DOHH2 (cell line): ENCODE results near the gene ANKZF1.
"Not testable (repeated sequence)": the region's sequence is repeated elsewhere in the genome, so short reads cannot be mapped to it uniquely, and the experiment has no call there.

ENCODE experiments used
- H3F3A ChIP-seq: fragments of 200-600 bp; sonication (generic), shearing (Covaris generic); 2 replicates; pipeline ENCODE4 v1.6.0; 2016; ENCODE audit warnings: antibody characterized with exemption, mild to moderate bottlenecking; ENCODE audit not compliant: control insufficient read depth, insufficient read depth
- H3K27ac ChIP-seq: fragments of 200-600 bp; sonication (generic); 2 replicates; pipeline ENCODE4 v1.5.1; 2014; ENCODE audit warnings: low read depth, mild to moderate bottlenecking, low read length, moderate library complexity
- H3K27me3 ChIP-seq: fragments of 200-600 bp; sonication (generic); 2 replicates; pipeline ENCODE4 v1.6.1; 2014; ENCODE audit warnings: mild to moderate bottlenecking, low read length, mixed read lengths; ENCODE audit not compliant: control insufficient read depth
- H3K36me3 ChIP-seq: fragments of 200-600 bp; sonication (generic); 2 replicates; pipeline ENCODE4 v1.6.1; 2014; ENCODE audit warnings: mild to moderate bottlenecking, low read length, moderate library complexity, mixed read lengths; ENCODE audit not compliant: control insufficient read depth
- H3K4me1 ChIP-seq: fragments of 200-600 bp; sonication (generic); 2 replicates; pipeline ENCODE4 v1.6.1; 2014; ENCODE audit warnings: mild to moderate bottlenecking, low read length, mixed read lengths; ENCODE audit not compliant: control insufficient read depth
- H3K4me2 ChIP-seq: fragments of 200-600 bp; sonication (generic); 2 replicates; pipeline ENCODE4 v1.6.0; 2014; ENCODE audit warnings: mild to moderate bottlenecking, low read length, moderate library complexity
- H3K4me3 ChIP-seq: fragments of 200-600 bp; sonication (generic); 2 replicates; pipeline ENCODE4 v1.5.1; 2014; ENCODE audit warnings: mild to moderate bottlenecking, low read length, mixed read lengths
- H3K79me2 ChIP-seq: fragments of 200-600 bp; sonication (generic); 2 replicates; pipeline ENCODE4 v1.6.1; 2014; ENCODE audit warnings: mild to moderate bottlenecking, low read length, mixed read lengths; ENCODE audit not compliant: control insufficient read depth
- H3K9me2 ChIP-seq: fragments of 200-600 bp; sonication (generic); replicated peaks from 2 replicates; pipeline ENCODE4 v1.6.1; 2014; ENCODE audit warnings: mild to moderate bottlenecking, low read length, mixed read lengths; ENCODE audit not compliant: control insufficient read depth
- H3K9me3 ChIP-seq: fragments of 200-600 bp; sonication (generic); 2 replicates; pipeline ENCODE4 v1.6.1; 2014; ENCODE audit warnings: antibody characterized with exemption, low read length, mixed read lengths; ENCODE audit not compliant: control insufficient read depth, insufficient read depth
- H4K20me1 ChIP-seq: fragments of 200-600 bp; sonication (generic); 2 replicates; pipeline ENCODE4 v1.6.0; 2014; ENCODE audit warnings: low read depth, mild to moderate bottlenecking, antibody characterized with exemption, low read length, moderate library complexity; ENCODE audit not compliant: control insufficient read depth, insufficient read depth
- EZH2phosphoT487 ChIP-seq: fragments of 200-600 bp; sonication (generic); IDR thresholded peaks from 2 replicates; pipeline ENCODE4 v1.6.1; 2017; ENCODE audit warnings: borderline replicate concordance, mild to moderate bottlenecking, antibody characterized with exemption, low read length, moderate library complexity, mixed read lengths
- TF ChIP-seq, protein P1 (sequence below): fragments of 200-600 bp; sonication (generic); IDR thresholded peaks from one replicate; pipeline ENCODE4 v1.5.1; 2014; ENCODE audit warnings: antibody characterized with exemption, mild to moderate bottlenecking, low read depth, low read length; ENCODE audit not compliant: poor library complexity, severe bottlenecking

Gene ANKZF1

DNA sequence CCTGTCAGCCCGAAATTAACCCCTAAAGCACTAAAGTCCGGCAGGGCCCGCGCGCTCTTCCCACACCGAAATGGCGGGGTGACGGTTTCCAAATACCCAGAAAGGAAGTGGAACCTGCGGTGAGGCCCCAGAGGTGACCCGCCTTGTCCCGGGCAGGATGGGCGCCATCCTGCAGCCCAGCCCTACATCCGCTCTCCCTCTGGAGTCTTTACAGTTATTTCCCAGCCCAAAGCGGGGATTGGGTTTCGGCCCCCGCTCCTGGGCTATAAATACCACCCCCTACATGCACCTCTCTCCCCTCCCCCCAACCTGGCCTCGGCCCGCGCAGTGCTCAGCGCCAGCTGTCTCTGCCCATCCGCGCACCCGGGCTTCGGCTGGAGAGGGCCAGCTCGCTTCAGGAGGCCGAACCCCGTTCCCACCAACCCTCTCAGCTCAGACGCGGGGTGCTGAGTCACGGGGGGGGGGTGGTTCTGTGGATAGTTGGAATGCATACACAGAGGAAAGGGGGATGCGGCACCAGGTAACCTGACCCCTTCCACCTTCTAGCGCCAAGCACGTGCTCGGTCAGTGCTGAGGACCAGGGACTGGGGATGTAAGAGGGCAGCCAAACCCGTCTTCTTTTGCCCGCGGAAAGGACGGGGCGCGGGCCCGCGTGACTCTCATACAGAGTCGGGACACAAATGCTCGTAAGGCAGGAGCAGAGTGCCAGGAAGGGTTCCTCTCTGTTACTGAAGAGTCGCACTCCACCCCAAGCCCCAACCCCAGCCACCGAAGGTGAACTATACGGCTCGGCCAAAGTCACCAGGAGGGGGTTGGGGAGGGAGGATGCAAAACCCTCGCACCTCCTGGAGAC lies 23.5 kb downstream of the ANKZF1 start, which contains the start of gene TUBA4B:
TSS of gene TUBA4B (plus strand) at position 344 of the 853 bp plus-strand sequence. CDS start at position 509, 165 bp downstream.
- H3K9me2 ChIP-seq = no peaks in the 10 kb centered on the region
- no peaks in the 10 kb centered on the region for H3K9me3 ChIP-seq
- H3K4me3 ChIP-seq = peak within 1 kb of the TSS; percentile 83
- peaks cover 27% of the 10 kb centered on the region for H3F3A ChIP-seq
- peaks cover 63% of the 10 kb centered on the region for H3K4me1 ChIP-seq
- H3K27ac ChIP-seq = peak within 1 kb of the TSS; percentile 62
- peaks cover 47% of the 10 kb centered on the region for H3K79me2 ChIP-seq
- peaks cover 44% of the 10 kb centered on the region for H3K36me3 ChIP-seq
- TF ChIP-seq, protein P1, sequence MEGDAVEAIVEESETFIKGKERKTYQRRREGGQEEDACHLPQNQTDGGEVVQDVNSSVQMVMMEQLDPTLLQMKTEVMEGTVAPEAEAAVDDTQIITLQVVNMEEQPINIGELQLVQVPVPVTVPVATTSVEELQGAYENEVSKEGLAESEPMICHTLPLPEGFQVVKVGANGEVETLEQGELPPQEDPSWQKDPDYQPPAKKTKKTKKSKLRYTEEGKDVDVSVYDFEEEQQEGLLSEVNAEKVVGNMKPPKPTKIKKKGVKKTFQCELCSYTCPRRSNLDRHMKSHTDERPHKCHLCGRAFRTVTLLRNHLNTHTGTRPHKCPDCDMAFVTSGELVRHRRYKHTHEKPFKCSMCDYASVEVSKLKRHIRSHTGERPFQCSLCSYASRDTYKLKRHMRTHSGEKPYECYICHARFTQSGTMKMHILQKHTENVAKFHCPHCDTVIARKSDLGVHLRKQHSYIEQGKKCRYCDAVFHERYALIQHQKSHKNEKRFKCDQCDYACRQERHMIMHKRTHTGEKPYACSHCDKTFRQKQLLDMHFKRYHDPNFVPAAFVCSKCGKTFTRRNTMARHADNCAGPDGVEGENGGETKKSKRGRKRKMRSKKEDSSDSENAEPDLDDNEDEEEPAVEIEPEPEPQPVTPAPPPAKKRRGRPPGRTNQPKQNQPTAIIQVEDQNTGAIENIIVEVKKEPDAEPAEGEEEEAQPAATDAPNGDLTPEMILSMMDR = no peak
- no peak for TF ChIP-seq EZH2phosphoT487
- H4K20me1 ChIP-seq = peaks cover 7% of the 10 kb centered on the region; the same call in 1 of the 2 replicates
- H3K27me3 ChIP-seq = peaks cover 6% of the 10 kb centered on the region
- peak within 1 kb of the TSS; percentile 97 for H3K4me2 ChIP-seq

DNA sequence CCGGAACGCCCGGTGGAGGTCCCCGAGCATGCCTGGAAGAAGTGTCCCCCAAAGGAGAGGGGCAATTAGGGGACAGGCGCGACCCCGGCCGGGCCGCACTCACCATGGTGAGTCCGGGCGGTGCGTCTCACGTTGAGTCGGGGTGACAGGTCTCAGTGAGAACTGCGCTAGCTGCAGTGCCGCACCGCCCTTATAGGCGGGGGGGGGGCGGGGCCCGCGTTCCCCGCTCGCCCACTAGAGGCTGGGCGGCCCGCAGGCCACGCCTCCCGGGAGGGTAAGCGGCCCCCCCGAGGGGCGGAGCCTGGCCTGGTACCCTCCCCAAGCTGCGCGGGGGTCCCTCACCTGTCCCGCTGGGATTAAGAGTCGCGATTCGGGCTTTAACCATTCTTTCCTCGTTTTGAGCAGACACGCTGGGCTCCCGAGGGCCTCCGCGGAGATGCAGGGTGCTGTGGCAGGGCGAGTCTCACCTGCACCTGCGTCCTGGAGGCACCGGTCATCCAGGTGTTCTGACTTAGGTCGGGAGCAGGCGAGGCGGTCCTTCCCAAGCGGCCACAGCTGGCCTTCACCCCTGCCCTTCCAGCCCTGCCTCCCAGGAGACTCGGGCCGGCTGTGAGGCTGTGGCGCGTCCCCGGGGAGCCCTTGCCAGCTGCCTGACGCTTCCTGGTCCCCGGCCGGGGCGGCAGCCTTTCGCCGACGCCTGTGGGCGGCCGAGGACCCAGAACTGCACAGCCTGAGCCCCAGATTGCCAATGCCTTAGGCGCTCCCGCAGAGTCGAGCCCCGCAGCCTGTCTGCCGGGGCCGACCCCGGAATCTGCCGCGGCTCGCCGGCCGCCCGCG lies 24.4 kb downstream of the ANKZF1 start, which contains the start of gene TUBA4A:
TSS of gene TUBA4A (minus strand) at position 166 of the 837 bp plus-strand sequence. CDS start at position 106, 60 bp downstream.
- Histone ChIP-seq H3K36me3 (peaks cover 36% of the 10 kb centered on the region), H3K4me3 (peak within 1 kb of the TSS; percentile 83), H4K20me1 (peaks cover 7% of the 10 kb centered on the region; the same call in 1 of the 2 replicates), H3F3A (peaks cover 24% of the 10 kb centered on the region), H3K9me3 (no peaks in the 10 kb centered on the region), H3K27me3 (peaks cover 6% of the 10 kb centered on the region), H3K27ac (peak within 1 kb of the TSS; percentile 62), H3K9me2 (no peaks in the 10 kb centered on the region), H3K79me2 (peaks cover 38% of the 10 kb centered on the region), H3K4me1 (peaks cover 55% of the 10 kb centered on the region), H3K4me2 (peak within 1 kb of the TSS; percentile 97)
- TF ChIP-seq, protein P1 = no peak
- no peak for TF ChIP-seq EZH2phosphoT487

DNA sequence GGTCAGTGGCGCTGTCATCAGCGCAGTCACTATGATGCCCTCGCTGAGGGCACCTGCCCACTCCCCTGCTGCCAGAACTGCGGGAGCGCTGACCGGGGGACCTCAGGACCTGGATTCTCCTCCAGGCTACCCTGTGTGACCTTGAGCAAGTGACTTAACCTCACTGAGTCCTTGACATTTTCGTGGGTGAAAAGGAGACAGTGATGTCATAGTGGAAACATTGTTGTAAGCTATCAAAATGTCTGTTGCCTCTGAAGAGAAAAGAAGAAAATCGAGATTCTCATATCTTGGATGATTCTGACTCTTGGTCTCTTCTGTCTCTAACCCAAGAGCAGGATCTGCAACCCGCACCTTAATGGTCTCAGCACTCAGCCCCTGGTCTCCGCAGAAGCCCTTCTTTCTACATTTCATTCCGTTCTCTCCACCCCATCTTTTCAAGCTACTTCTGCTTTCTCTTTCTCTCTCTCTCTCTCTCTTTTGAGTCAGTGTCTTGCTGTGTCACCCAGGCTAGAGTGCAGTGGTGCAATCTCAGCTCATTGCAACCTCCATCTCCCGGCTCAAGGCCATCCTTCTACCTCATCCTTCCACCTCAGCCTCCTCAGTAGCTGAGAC lies 25.1 kb downstream of the ANKZF1 start:
- Histone ChIP-seq H3K4me1 (peaks cover 48% of the 10 kb centered on the region), H4K20me1 (peaks cover 7% of the 10 kb centered on the region; the same call in 1 of the 2 replicates), H3K27ac (peak overlapping the region; percentile 25; the same call in 1 of the 2 replicates), H3K9me3 (no peaks in the 10 kb centered on the region), H3F3A (peaks cover 18% of the 10 kb centered on the region), H3K27me3 (peaks cover 6% of the 10 kb centered on the region), H3K4me3 (peak overlapping the region; percentile 83), H3K9me2 (no peaks in the 10 kb centered on the region), H3K79me2 (peaks cover 37% of the 10 kb centered on the region), H3K36me3 (peaks cover 29% of the 10 kb centered on the region), H3K4me2 (peak overlapping the region; percentile 97)
- no peak for TF ChIP-seq EZH2phosphoT487
- TF ChIP-seq, protein P1 = no peak

DNA sequence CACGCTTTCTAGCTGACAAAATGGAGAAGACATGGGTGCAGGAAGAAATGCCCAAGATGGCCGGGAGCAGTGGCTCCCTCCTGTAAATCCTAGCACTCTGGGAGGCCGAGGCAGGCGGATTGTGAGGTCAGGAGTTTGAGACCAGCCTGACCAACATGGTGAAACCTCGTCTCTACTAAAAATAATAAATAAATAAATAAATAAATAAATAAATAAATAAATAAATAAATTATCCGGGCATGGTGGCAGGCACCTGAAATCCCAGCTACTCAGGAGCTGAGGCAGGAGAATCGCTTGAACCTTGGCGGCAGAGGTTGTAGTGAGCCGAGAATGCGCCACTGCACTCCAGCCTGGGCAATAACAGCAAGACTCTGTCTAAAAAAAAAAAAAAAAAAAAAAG lies 29.3 kb downstream of the ANKZF1 start:
- H3K9me2 ChIP-seq, H3K4me2 ChIP-seq, H3K27me3 ChIP-seq, H3K9me3 ChIP-seq, H3F3A ChIP-seq, H3K4me3 ChIP-seq, H3K79me2 ChIP-seq, H3K36me3 ChIP-seq, H4K20me1 ChIP-seq, H3K27ac ChIP-seq: not testable (repeated sequence)
- H3K4me1 ChIP-seq = peaks cover 26% of the 10 kb centered on the region
